ENCODE measurements around the gene HDAC7. TPM values are rescaled to one million over a fixed set of nuclear protein-coding genes. Genes with fewer than 3 reads are reported as not detected.

The HDAC7 gene
- total RNA-seq, 1 donor from 2014 or later: 76.1 TPM

- Mint-ChIP-seq H3K4me3 (no peak overlapping the region), H3K36me3 (no peaks in the 10 kb centered on the region), H3K9me3 (no peaks in the 10 kb centered on the region), H3K27ac (peak overlapping the region; percentile 34), H3K4me1 (ENCODE audit: unreplicated experiment) (peaks cover 28% of the 10 kb centered on the region), H3K27me3 (no peaks in the 10 kb centered on the region)
- TF ChIP-seq CTCF (conservative IDR thresholded peaks at IDR 0.05): peak; percentile 66
- DNase-seq (ENCODE audit: extremely low spot score, unreplicated experiment): no peak
These were observed 75.6 kb downstream of the HDAC7 start for GRCh38 chr12:47744005-47744651.

GRCh38 chr12:47743311-47743860 lies 76.3 kb downstream of the HDAC7 start:
- Mint-ChIP-seq H3K27me3 (no peaks in the 10 kb centered on the region), H3K4me3 (no peak overlapping the region), H3K9me3 (no peaks in the 10 kb centered on the region), H3K27ac (no peak overlapping the region), H3K36me3 (no peaks in the 10 kb centered on the region), H3K4me1 (ENCODE audit: unreplicated experiment) (peaks cover 28% of the 10 kb centered on the region)
- DNase-seq (ENCODE audit: extremely low spot score, unreplicated experiment): no peak
- no peak for TF ChIP-seq CTCF (conservative IDR thresholded peaks at IDR 0.05)

- peak; percentile 98 for TF ChIP-seq CTCF (conservative IDR thresholded peaks at IDR 0.05)
- H3K4me1 Mint-ChIP-seq (ENCODE audit: unreplicated experiment): peaks cover 30% of the 10 kb centered on the region
- no peak overlapping the region for H3K4me3 Mint-ChIP-seq
- no peak for DNase-seq (ENCODE audit: extremely low spot score, unreplicated experiment)
- H3K27ac Mint-ChIP-seq: peak overlapping the region; percentile 58
- H3K36me3 Mint-ChIP-seq: no peaks in the 10 kb centered on the region
- no peaks in the 10 kb centered on the region for H3K27me3 Mint-ChIP-seq
- H3K9me3 Mint-ChIP-seq: no peaks in the 10 kb centered on the region
These were observed 77.4 kb downstream of the HDAC7 start for GRCh38 chr12:47742253-47742825.

- Mint-ChIP-seq H3K36me3 (no peaks in the 10 kb centered on the region), H3K27me3 (no peaks in the 10 kb centered on the region), H3K4me1 (ENCODE audit: unreplicated experiment) (peaks cover 33% of the 10 kb centered on the region), H3K4me3 (no peak overlapping the region), H3K9me3 (no peaks in the 10 kb centered on the region), H3K27ac (no peak overlapping the region)
- DNase-seq (ENCODE audit: extremely low spot score, unreplicated experiment): no peak
- TF ChIP-seq CTCF (conservative IDR thresholded peaks at IDR 0.05): no peak
These were observed 78.4 kb downstream of the HDAC7 start for GRCh38 chr12:47741340-47741703.

- Mint-ChIP-seq H3K9me3 (no peaks in the 10 kb centered on the region), H3K4me1 (ENCODE audit: unreplicated experiment) (peaks cover 30% of the 10 kb centered on the region), H3K36me3 (no peaks in the 10 kb centered on the region), H3K27me3 (no peaks in the 10 kb centered on the region), H3K4me3 (no peak overlapping the region), H3K27ac (no peak overlapping the region)
- no peak for DNase-seq (ENCODE audit: extremely low spot score, unreplicated experiment)
- no peak for TF ChIP-seq CTCF (conservative IDR thresholded peaks at IDR 0.05)
These were observed 78.9 kb downstream of the HDAC7 start for GRCh38 chr12:47740606-47741339.

Measured in type B pancreatic cell (in vitro differentiated cells).